ENCODE results near the gene IL13. TPM values are rescaled to one million over a fixed set of nuclear protein-coding genes. Genes with fewer than 3 reads are reported as not detected.
"Not testable (repeated sequence)": the region's sequence is repeated elsewhere in the genome, so short reads cannot be mapped to it uniquely, and the experiment has no call there.

IL13 gene
- total RNA-seq, 1 experiment from 2014 or later = not detected

DNA sequence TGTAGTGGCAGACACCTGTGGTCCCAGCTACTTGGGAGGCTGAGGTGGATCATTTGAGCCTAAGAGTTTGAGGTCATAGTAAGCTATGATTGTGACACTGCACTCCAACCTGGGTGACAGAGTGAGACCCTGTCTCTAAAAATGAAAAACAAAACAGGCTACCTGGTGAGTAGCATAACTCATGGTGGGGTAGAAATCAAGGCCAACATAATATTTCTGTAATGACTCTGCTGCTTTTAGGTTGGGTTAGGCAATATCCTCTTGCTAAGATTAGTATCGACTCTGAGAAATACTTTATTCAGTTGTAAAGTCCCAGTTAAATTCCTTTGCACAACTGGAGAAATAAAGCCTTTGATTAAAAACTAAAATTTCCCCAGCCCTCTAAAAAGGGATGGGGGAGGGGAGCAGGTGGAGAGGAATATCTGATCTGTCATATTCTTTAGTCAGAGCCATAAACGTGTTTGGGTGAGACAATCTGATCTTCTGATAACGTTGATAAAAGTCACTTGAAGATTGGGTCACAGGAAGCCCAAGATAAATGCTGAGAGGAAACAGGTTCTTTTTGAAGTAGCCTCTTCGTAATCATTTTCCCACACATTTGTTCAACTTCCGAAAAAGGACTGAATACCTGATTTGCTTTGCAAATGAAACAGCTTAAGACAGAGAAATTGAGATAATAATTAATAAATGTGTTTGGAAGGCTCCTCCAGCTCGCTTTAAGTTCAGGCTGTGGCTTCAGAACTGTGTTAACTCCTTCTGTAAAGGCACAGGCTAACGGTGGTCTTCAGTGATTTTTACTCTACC is 30.8 kb downstream of the IL13 start:
- DNase-seq (ENCODE audit: low read depth) = no peak

- DNase-seq (ENCODE audit: low read depth) = no peak
These were observed 31.5 kb downstream of the IL13 start for GRCh38 chr5:132689513-132689912.

DNA sequence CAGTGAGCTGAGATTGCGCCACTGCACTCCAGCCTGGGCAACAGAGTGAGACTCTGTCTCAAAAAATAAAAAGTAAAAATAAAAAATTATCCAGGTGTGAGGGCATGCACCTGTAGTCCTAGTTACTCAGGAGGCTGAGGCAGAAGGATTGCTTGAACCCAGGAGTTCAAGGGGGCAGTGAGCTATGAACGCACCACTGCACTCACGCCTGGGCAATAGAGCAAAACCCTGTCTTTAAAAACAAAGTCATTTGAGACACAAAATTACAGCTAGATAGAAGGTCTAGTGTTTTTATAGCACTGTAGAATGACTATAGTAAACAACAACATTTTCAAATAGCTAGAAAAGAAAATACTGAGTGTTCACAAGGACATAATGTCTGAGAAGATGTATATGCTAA is 32.2 kb downstream of the IL13 start:
- no peak for DNase-seq (ENCODE audit: low read depth)

GRCh38 chr5:132691755-132692631 is 34.0 kb downstream of the IL13 start:
- not testable (repeated sequence) for DNase-seq (ENCODE audit: low read depth)

GRCh38 chr5:132692632-132692967 is 34.6 kb downstream of the IL13 start:
- no peak for DNase-seq (ENCODE audit: low read depth)

DNA sequence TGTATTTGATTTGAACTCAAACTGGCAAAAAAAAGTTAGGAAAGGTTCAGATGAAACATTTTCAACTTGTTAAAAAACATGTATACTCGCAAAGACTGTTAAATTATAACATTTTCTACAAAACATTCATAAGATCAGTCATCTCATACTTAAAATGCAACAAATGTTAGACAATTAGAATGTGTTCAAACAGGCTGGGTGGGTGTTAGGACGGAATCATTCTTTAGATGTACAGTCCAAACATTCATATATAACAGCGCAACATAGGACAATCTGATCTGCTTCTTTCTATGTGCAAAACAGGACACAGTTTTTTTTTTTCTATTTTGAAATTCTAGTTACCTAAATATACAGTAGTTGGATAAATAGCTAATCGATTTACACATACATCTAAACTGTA is 38.0 kb downstream of the IL13 start:
- DNase-seq (ENCODE audit: low read depth) = no peak

DNA sequence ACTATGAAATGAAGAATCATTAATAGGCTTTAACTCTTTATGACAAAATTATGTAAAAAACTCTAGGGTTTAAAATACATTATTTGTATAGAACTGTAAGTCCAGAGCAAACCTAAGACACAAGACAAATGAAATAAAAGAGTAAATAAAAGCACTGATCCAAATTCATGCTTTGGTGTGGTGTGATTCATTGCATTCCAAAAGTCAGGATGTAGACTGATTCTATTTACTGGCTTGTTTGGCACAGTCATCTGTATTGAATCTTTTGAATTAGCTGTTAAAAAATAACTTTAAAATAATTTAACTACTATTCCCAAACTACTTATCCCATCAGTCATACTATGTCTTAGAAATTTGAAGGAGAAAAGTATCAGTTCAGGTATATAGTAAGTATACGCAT is 46.9 kb downstream of the IL13 start:
- DNase-seq (ENCODE audit: low read depth) = no peak

DNA sequence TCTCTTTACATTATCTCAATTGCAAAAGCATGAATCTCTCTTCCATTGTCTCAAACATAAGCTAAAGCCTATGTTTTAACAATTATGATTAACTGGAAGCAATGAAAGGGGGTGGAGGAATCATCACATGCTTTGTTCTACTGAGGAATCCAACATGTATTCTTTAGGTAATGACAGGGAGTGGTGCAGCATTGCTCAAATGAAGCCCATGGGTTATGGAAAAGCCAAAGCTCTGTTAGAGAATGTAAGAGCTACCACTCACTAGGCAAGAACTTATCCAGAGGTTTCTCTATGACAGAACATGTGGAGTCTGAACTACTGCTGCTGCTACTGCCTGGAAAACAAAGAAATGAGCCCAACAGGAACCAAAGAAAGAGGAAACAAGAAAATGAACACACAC is 50.7 kb downstream of the IL13 start:
- no peak for DNase-seq (ENCODE audit: low read depth)

Other genes starting within 250 kb of the IL13 start
- 18.2 and 20.1 TPM in 2 replicates for gene IRF1, start 167.4 kb upstream of the IL13 start, total RNA-seq (2014; rRNA removed; shearing (Covaris generic))
- gene IL5, start 114.7 kb upstream of the IL13 start, total RNA-seq (2014; rRNA removed; shearing (Covaris generic)) = not detected in 2 replicates
- 16.5 and 17.6 TPM in 2 replicates for gene RAD50, start 101.2 kb upstream of the IL13 start, total RNA-seq (2014; rRNA removed; shearing (Covaris generic))
- gene IL4, start 15.8 kb downstream of the IL13 start, total RNA-seq (2014; rRNA removed; shearing (Covaris generic)) = not detected in 2 replicates
- 10.1 and 19.3 TPM in 2 replicates for gene KIF3A, start 79.4 kb downstream of the IL13 start, total RNA-seq (2014; rRNA removed; shearing (Covaris generic))
- gene CCNI2, start 89.3 kb downstream of the IL13 start, total RNA-seq (2014; rRNA removed; shearing (Covaris generic)) = 0.06 and 0.09 TPM in 2 replicates
- gene SEPTIN8, start 119.1 kb downstream of the IL13 start, total RNA-seq (2014; rRNA removed; shearing (Covaris generic)) = 27.1 and 27.2 TPM in 2 replicates
- gene SOWAHA, start 155.1 kb downstream of the IL13 start, total RNA-seq (2014; rRNA removed; shearing (Covaris generic)) = 0.42 TPM in 1 of 2 replicates, not detected in the other
- gene SHROOM1, start 172.5 kb downstream of the IL13 start, total RNA-seq (2014; rRNA removed; shearing (Covaris generic)) = 8.2 and 8.3 TPM in 2 replicates
- 0.17 TPM in 1 of 2 replicates, not detected in the other for gene GDF9, start 208.3 kb downstream of the IL13 start, total RNA-seq (2014; rRNA removed; shearing (Covaris generic))
- 287 and 294 TPM in 2 replicates for gene UQCRQ, start 208.5 kb downstream of the IL13 start, total RNA-seq (2014; rRNA removed; shearing (Covaris generic))
- 0.17 and 0.68 TPM in 2 replicates for gene LEAP2, start 215.5 kb downstream of the IL13 start, total RNA-seq (2014; rRNA removed; shearing (Covaris generic))